Ovary (tissue), 3 donors: ENCODE results near the gene LMOD3.

ENCODE experiments used
- EP300 ChIP-seq: sonication (generic); formaldehyde crosslinking; IDR thresholded peaks from one replicate; pipeline ENCODE4 v1.6.1; 2017; ENCODE audit warnings: antibody characterized with exemption
- TF ChIP-seq, protein P1 (sequence below), 3 donors: fragments of 450-650 bp in 2 of 3; fragments of 200-600 bp in 1 of 3; IDR thresholded peaks; one replicate each; pipeline versions ENCODE4 v1.5.1 to v1.8.0; 2016 to 2022; ENCODE audit warnings: antibody characterized with exemption in 3 of 3, mild to moderate bottlenecking in 1 of 3
- donor health status: DM: no; HTN: no; CAD: no.

- no peak for TF ChIP-seq EP300
- TF ChIP-seq, protein P1, sequence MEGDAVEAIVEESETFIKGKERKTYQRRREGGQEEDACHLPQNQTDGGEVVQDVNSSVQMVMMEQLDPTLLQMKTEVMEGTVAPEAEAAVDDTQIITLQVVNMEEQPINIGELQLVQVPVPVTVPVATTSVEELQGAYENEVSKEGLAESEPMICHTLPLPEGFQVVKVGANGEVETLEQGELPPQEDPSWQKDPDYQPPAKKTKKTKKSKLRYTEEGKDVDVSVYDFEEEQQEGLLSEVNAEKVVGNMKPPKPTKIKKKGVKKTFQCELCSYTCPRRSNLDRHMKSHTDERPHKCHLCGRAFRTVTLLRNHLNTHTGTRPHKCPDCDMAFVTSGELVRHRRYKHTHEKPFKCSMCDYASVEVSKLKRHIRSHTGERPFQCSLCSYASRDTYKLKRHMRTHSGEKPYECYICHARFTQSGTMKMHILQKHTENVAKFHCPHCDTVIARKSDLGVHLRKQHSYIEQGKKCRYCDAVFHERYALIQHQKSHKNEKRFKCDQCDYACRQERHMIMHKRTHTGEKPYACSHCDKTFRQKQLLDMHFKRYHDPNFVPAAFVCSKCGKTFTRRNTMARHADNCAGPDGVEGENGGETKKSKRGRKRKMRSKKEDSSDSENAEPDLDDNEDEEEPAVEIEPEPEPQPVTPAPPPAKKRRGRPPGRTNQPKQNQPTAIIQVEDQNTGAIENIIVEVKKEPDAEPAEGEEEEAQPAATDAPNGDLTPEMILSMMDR (IDR thresholded peaks at IDR 0.05) = no peak
These were observed 14.6 kb upstream of the LMOD3 start for GRCh38 chr3:69137005-69137404.
